ENCODE results near the gene BCAT1.
"Not testable (repeated sequence)": the region's sequence is repeated elsewhere in the genome, so short reads cannot be mapped to it uniquely, and the experiment has no call there.

GRCh38 chr12:24910192-24910591, 38.7 kb downstream of the BCAT1 start:
- TF ChIP-seq CEBPB (IDR thresholded peaks at IDR 0.05; ENCODE audit: low read depth, low read length); RAD21 (IDR thresholded peaks at IDR 0.05 in 1 of 2, conservative IDR thresholded peaks at IDR 0.05 in 1 of 2; ENCODE audit: low read depth in 2 of 2, low read length in 2 of 2); POLR2AphosphoS5 (IDR thresholded peaks at IDR 0.05; ENCODE audit: low read depth, low read length); BRCA1 (IDR thresholded peaks at IDR 0.05; ENCODE audit: low read depth, low read length); GABPA (IDR thresholded peaks at IDR 0.05; ENCODE audit: borderline replicate concordance, insufficient read depth, low read length); SP1 (IDR thresholded peaks at IDR 0.05; ENCODE audit: low read depth, low read length): not testable (repeated sequence)
- TF ChIP-seq, protein P1, sequence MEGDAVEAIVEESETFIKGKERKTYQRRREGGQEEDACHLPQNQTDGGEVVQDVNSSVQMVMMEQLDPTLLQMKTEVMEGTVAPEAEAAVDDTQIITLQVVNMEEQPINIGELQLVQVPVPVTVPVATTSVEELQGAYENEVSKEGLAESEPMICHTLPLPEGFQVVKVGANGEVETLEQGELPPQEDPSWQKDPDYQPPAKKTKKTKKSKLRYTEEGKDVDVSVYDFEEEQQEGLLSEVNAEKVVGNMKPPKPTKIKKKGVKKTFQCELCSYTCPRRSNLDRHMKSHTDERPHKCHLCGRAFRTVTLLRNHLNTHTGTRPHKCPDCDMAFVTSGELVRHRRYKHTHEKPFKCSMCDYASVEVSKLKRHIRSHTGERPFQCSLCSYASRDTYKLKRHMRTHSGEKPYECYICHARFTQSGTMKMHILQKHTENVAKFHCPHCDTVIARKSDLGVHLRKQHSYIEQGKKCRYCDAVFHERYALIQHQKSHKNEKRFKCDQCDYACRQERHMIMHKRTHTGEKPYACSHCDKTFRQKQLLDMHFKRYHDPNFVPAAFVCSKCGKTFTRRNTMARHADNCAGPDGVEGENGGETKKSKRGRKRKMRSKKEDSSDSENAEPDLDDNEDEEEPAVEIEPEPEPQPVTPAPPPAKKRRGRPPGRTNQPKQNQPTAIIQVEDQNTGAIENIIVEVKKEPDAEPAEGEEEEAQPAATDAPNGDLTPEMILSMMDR (IDR thresholded peaks at IDR 0.05; ENCODE audit: control extremely low read depth in 1 of 3, insufficient read depth in 1 of 3, low read depth in 1 of 3, low read length in 3 of 3), result not testable (repeated sequence)

All from H1 (cell line).